Uterus (tissue), 4 donors: ENCODE data around the gene IPO13. TPM values are rescaled to one million over a fixed set of nuclear protein-coding genes. Genes with fewer than 3 reads are reported as not detected.
A peak's percentile ranks its signal among the peaks of the same experiment; 100 is the strongest.

Experiments
- DNase-seq, 2 donors: peaks; one replicate each; pipeline ENCODE4 v3.0.0-alpha.2; 2019 to 2020
- H3K27ac ChIP-seq, 2 donors: fragments of 200-600 bp; sonication (generic); 1 replicate in 1 of 2; 2 replicates in 1 of 2; pipeline ENCODE4 v1.5.1; 2016 to 2018
- H3K27me3 ChIP-seq, 2 donors: fragments of 200-600 bp; sonication (generic); one replicate each; pipeline ENCODE4 v1.5.1; 2018 to 2019; ENCODE audit warnings: control low read depth in 1 of 2
- H3K36me3 ChIP-seq, 2 donors: fragments of 200-600 bp; sonication (generic); one replicate each; pipeline ENCODE4 v1.5.1; 2019; ENCODE audit warnings: control low read depth in 1 of 2
- H3K4me1 ChIP-seq, 2 donors: fragments of 200-600 bp; sonication (generic); one replicate each; pipeline ENCODE4 v1.5.1; 2018 to 2019; ENCODE audit warnings: control low read depth in 1 of 2
- H3K4me3 ChIP-seq, 2 donors: fragments of 200-600 bp; sonication (generic); 1 replicate in 1 of 2; 2 replicates in 1 of 2; pipeline ENCODE4 v1.5.1; 2018 to 2019; ENCODE audit warnings: mild to moderate bottlenecking in 1 of 2
- H3K9me3 ChIP-seq, 2 donors: fragments of 200-600 bp; sonication (generic); one replicate each; pipeline ENCODE4 v1.5.1; 2019; ENCODE audit warnings: control low read depth in 1 of 2
- POLR2A ChIP-seq, 2 donors: fragments of 450-650 bp; IDR thresholded peaks; one replicate each; pipeline ENCODE4 v1.6.1; 2016; ENCODE audit warnings: antibody characterized with exemption in 2 of 2, mild to moderate bottlenecking in 1 of 2, moderate library complexity in 1 of 2
- intact Hi-C: fragments of 100-400 bp; cut with DNase I; formaldehyde crosslinking; loops from one replicate; pipeline ENCODE4 v1.15.1; 2023; ENCODE audit warnings: low total_unique reads
- total RNA-seq, 4 donors: library from RNA; depleted of rRNA in 3 of 4; stranded (reverse); fragments of >200 nt in 3 of 4; gene quantifications; one replicate each; pipeline versions ENCODE4 v1.1.0 to v1.2.4, GENCODE V29; 2014 to 2023
- TF ChIP-seq, protein P1 (sequence below), 4 experiments: fragments of 200-600 bp in 2 of 4; fragments of 450-650 bp in 2 of 4; sonication (generic) in 2 of 4; IDR thresholded peaks; one replicate each; pipeline ENCODE4 v1.5.1; 2016 to 2019; ENCODE audit warnings: antibody characterized with exemption in 4 of 4, mild to moderate bottlenecking in 2 of 4, moderate library complexity in 1 of 4
- donor health status: DM: yes; HTN: yes; CAD: no.

The IPO13 gene
- total RNA-seq, 4 donors from 2014 or later: 6.9 to 26.7 (median 18.0) TPM

DNA sequence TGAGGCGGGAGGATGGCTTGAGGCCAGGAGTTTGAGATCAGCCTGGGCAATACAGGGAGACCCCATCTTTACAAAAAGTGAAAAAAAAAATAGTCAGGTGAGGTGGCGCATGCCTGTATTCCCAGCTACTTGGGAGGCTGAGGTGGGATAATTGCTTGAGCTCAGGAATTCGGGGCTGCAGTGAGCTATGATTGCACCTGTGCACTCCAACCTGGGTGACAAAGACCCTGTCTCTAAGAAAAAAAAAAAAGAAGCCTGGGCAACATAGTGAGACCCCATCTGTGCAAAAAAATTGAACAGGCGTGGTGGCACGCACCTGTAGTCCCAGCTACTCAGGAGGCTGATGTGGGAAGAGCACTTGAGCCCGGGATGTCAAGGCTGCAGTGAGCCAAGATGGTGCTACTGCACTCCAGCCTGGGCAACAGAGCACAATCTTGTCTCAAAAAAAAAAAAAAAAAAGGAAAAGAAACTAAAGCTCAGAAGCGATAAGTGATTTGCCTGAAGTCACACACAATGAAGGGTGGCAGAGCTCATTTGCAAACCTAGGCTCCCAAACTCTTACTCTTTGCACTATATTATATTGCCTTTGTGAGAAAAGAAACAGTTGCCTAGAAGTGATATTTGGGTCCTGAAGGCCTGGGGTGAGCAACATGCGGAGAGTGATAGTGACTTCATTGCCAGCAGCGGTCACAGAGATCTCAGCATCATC, 46.6 kb downstream of the IPO13 start:
- no peaks in the 10 kb centered on the region for H3K36me3 ChIP-seq
- H3K9me3 ChIP-seq: no peaks in the 10 kb centered on the region
- intact Hi-C loops: no loop called here
- TF ChIP-seq POLR2A (IDR thresholded peaks at IDR 0.05): no peak
- TF ChIP-seq, protein P1, sequence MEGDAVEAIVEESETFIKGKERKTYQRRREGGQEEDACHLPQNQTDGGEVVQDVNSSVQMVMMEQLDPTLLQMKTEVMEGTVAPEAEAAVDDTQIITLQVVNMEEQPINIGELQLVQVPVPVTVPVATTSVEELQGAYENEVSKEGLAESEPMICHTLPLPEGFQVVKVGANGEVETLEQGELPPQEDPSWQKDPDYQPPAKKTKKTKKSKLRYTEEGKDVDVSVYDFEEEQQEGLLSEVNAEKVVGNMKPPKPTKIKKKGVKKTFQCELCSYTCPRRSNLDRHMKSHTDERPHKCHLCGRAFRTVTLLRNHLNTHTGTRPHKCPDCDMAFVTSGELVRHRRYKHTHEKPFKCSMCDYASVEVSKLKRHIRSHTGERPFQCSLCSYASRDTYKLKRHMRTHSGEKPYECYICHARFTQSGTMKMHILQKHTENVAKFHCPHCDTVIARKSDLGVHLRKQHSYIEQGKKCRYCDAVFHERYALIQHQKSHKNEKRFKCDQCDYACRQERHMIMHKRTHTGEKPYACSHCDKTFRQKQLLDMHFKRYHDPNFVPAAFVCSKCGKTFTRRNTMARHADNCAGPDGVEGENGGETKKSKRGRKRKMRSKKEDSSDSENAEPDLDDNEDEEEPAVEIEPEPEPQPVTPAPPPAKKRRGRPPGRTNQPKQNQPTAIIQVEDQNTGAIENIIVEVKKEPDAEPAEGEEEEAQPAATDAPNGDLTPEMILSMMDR (IDR thresholded peaks at IDR 0.05): no peak
- no peaks in the 10 kb centered on the region for H3K27me3 ChIP-seq
- no peaks in the 10 kb centered on the region for H3K4me1 ChIP-seq
- DNase-seq: no peak
- no peak overlapping the region for H3K4me3 ChIP-seq
- no peak overlapping the region for H3K27ac ChIP-seq

DNA sequence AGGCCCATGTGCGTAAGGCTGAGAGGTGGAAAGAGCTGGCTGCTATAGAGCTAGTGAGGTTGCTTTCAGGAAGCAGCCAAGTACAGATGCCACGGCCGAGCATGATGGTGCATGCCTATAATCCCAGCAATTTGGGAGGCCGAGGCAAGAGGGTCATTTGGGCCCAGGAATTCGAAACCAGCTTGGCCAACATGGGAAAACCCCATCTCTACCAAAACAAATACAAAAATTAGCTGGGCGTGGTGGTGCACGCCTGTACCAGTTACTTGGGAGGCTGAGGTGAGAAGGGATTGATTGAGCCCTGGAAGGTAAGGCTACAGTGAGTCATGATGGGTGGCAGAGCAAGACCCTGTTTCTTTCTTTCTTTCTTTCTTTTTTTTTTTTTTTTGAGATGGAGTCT, 47.3 kb downstream of the IPO13 start:
- no peaks in the 10 kb centered on the region for H3K9me3 ChIP-seq
- H3K27ac ChIP-seq: no peak overlapping the region
- H3K4me3 ChIP-seq: no peak overlapping the region
- no peaks in the 10 kb centered on the region for H3K4me1 ChIP-seq
- TF ChIP-seq, protein P1 (IDR thresholded peaks at IDR 0.05): no peak
- TF ChIP-seq POLR2A (IDR thresholded peaks at IDR 0.05): no peak
- no peaks in the 10 kb centered on the region for H3K36me3 ChIP-seq
- intact Hi-C loops: no loop called here
- DNase-seq: no peak
- no peaks in the 10 kb centered on the region for H3K27me3 ChIP-seq

DNA sequence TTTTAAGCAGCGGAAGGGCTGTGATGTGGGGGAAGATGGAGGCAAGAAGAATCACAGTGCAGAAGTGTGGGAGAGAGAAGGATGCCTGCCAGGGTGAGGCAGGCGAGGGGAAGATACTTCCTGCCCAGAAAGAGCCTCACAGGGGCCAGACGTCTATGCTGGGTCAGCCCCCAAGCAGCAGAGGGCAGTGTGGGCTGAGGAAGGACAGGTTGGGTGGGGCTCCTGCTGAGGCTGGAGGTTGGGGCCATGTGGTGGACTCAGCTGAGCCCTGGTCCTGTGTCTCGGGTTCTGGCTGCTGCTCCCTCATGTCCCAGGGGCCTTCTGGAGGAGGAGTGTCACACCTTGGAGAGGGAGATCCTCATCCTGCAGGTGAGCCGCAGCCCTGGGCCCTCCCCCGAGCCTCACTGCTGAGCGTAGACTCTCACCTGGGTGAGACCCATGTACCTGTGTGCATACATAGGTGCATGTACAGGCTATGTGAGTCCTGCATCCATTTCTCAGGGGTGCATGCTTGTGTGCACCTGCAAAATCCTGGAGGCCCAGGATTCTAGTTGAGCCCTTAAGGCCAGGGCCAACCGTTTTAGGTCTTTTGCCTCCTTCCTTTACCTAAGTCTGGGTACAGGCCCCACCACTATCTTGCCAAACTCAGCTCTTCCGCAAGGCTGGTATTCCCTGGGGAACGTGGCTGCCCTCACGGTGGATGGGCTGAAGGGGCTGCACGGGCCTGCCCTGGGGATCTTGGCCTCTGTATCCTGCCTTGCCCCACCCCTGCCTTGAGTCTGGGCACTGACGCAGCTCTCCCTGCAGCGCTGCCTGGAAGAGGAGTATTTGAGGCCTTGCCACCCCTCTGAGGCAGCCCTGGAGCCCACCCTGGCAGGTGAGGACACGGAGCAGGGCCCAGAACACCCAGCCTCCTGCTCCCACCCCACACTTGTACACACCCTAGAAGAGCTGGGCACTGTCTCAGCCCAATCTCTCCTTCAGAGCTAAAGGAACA, 48.3 kb downstream of the IPO13 start:
- H3K4me3 ChIP-seq: no peak overlapping the region
- no peaks in the 10 kb centered on the region for H3K36me3 ChIP-seq
- intact Hi-C loops: no loop called here
- H3K9me3 ChIP-seq: no peaks in the 10 kb centered on the region
- no peaks in the 10 kb centered on the region for H3K4me1 ChIP-seq
- no peak for DNase-seq
- no peaks in the 10 kb centered on the region for H3K27me3 ChIP-seq
- TF ChIP-seq, protein P1 (IDR thresholded peaks at IDR 0.05): no peak
- no peak for TF ChIP-seq POLR2A (IDR thresholded peaks at IDR 0.05)
- H3K27ac ChIP-seq: no peak overlapping the region

DNA sequence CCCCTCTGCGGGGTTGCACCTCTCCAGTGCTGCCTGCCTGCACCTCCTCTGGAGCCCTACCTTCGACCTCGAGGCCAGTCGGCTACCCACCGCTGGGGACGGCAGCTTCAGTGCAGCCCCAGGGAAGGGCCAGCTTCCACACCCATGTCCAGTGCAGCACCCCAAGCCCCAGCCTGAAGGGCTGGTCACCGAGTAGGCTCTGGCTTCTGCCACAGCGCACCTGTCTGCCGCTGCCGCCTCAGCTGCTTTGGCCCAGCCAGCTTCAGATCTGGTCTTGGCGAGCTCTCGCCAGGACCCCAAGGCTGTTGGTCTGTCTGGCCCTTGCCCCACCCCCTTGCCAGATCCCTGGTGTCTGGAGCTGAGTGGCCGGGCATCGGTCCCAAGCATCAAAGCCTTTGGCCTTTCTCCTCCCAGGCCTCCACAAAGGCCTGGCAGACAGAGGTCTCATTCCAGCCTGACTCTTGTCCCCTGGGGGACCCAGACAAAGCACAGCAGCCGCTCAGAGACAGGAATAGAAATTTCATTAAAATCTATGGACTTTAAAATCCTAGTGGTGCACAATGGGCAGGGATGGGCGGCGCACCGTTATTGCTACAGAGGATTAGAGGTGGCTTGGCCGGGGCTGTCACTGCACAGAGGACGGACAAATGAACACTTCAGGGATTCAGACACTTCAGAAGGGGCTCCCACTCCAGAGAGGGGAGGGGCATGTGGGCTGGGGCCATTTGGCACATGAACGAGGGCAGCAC, 49.4 kb downstream of the IPO13 start:
- DNase-seq: no peak
- no peaks in the 10 kb centered on the region for H3K27me3 ChIP-seq
- no peak for TF ChIP-seq POLR2A (IDR thresholded peaks at IDR 0.05)
- TF ChIP-seq, protein P1 (IDR thresholded peaks at IDR 0.05): no peak
- intact Hi-C loops: no loop called here
- H3K9me3 ChIP-seq: no peaks in the 10 kb centered on the region
- H3K4me1 ChIP-seq: no peaks in the 10 kb centered on the region
- H3K27ac ChIP-seq: peak overlapping the region in 1 of 2 donors; percentile 16
- H3K36me3 ChIP-seq: no peaks in the 10 kb centered on the region
- no peak overlapping the region for H3K4me3 ChIP-seq
